ENCODE measurements around the gene PHRF1. TPM values are rescaled to one million over a fixed set of nuclear protein-coding genes. Genes with fewer than 3 reads are reported as not detected.

PHRF1 gene
- polyA plus RNA-seq, 1 of the 3 experiments (the other 2 are of a cell fraction) = 22.7 TPM

DNA sequence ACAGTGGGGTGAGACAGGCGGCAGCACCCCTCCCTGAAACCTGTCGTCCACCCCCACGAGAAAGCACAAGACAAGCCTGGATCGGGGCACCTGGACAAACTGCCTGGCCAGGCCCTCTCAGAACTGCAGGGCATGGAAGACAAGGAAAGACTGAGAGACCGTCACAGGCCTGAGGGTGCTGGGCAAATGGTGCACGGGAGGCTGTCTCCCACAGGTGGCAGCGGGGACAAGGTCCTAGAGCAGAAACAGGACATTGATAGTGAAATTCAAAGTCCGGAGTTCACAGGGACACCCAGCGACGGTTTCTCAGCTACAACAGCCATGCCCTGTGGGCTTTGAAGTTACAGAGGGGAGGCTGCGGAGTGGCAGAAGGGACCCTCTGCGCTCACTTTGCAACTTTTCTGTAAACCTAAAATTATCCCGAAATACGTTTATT, 81.4 kb downstream of the PHRF1 start:
- TF ChIP-seq EP300 (IDR thresholded peaks at IDR 0.05; ENCODE audit: borderline replicate concordance in 1 of 2, low read depth in 1 of 2, low read length in 1 of 2) (no peak), RFX5 (IDR thresholded peaks at IDR 0.05; ENCODE audit: low read length) (no peak), ELF1 (IDR thresholded peaks at IDR 0.05) (no peak), NRF1 (IDR thresholded peaks at IDR 0.05; ENCODE audit: low read depth, low read length) (no peak), POLR2AphosphoS5 (IDR thresholded peaks at IDR 0.05; ENCODE audit: low read depth, low read length) (no peak), JUND (IDR thresholded peaks at IDR 0.05) (no peak), MEF2A (IDR thresholded peaks at IDR 0.05; ENCODE audit: borderline replicate concordance, low read depth) (no peak), FOSL2 (IDR thresholded peaks at IDR 0.05; ENCODE audit: borderline replicate concordance, low read depth) (no peak), FOXJ3 (CRISPR knock-in tag; IDR thresholded peaks at IDR 0.05) (no peak), RXRA (IDR thresholded peaks at IDR 0.05; ENCODE audit: borderline replicate concordance, low read depth) (no peak), SMC3 (IDR thresholded peaks at IDR 0.05; ENCODE audit: low read depth, low read length) (no peak), REST (IDR thresholded peaks at IDR 0.05; ENCODE audit: low read depth, low read length) (no peak), SIN3A (IDR thresholded peaks at IDR 0.05; ENCODE audit: borderline replicate concordance, low read depth, low read length) (no peak), CHD2 (IDR thresholded peaks at IDR 0.05; ENCODE audit: low read length, partially characterized antibody) (no peak)
- TF ChIP-seq, protein P1, sequence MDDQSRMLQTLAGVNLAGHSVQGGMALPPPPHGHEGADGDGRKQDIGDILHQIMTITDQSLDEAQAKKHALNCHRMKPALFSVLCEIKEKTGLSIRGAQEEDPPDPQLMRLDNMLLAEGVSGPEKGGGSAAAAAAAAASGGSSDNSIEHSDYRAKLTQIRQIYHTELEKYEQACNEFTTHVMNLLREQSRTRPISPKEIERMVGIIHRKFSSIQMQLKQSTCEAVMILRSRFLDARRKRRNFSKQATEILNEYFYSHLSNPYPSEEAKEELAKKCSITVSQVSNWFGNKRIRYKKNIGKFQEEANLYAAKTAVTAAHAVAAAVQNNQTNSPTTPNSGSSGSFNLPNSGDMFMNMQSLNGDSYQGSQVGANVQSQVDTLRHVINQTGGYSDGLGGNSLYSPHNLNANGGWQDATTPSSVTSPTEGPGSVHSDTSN (IDR thresholded peaks at IDR 0.05) = no peak
- TF ChIP-seq, protein P2, sequence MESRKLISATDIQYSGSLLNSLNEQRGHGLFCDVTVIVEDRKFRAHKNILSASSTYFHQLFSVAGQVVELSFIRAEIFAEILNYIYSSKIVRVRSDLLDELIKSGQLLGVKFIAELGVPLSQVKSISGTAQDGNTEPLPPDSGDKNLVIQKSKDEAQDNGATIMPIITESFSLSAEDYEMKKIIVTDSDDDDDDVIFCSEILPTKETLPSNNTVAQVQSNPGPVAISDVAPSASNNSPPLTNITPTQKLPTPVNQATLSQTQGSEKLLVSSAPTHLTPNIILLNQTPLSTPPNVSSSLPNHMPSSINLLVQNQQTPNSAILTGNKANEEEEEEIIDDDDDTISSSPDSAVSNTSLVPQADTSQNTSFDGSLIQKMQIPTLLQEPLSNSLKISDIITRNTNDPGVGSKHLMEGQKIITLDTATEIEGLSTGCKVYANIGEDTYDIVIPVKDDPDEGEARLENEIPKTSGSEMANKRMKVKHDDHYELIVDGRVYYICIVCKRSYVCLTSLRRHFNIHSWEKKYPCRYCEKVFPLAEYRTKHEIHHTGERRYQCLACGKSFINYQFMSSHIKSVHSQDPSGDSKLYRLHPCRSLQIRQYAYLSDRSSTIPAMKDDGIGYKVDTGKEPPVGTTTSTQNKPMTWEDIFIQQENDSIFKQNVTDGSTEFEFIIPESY (IDR thresholded peaks at IDR 0.05; ENCODE audit: borderline replicate concordance, low read depth) = no peak
- no peak overlapping the region for H3K27ac ChIP-seq (ENCODE audit: low read depth in 2 of 2, low read length in 1 of 2)
- no peaks in the 10 kb centered on the region for H3K27me3 ChIP-seq (ENCODE audit: insufficient read depth)
- H3K4me1 ChIP-seq (ENCODE audit: control insufficient read depth in 1 of 2, insufficient read depth in 2 of 2, low read depth in 1 of 2, low read length in 1 of 2) = no peaks in the 10 kb centered on the region
- POLR2A ChIA-PET = no interaction called here
- CTCF ChIA-PET = interaction anchor here (1.3 to 13.1 kb wide), 2 partner anchors 67 to 103 kb away, joined by 3 to 150 read pairs; no protein-coding TSS in a partner anchor
- H3F3A ChIP-seq (replicated peaks; ENCODE audit: insufficient read depth) = no peaks in the 10 kb centered on the region
- H3K36me3 ChIP-seq (replicated peaks in 1 of 2; ENCODE audit: control insufficient read depth in 1 of 2, insufficient read depth in 2 of 2, low read length in 1 of 2) = peaks cover 0 to 33% of the 10 kb centered on the region in 2 experiments
- H3K9me3 ChIP-seq = no peaks in the 10 kb centered on the region
- H3K9ac ChIP-seq = no peak overlapping the region
- H3K9me2 ChIP-seq = no peaks in the 10 kb centered on the region
- no peak overlapping the region for H2AFZ ChIP-seq (ENCODE audit: low read depth)
- 0 out of 2 replicates have a peak, but pooled peaks cover 4% of the 10 kb centered on the region for H4K20me1 ChIP-seq (ENCODE audit: insufficient read depth)
- no peak overlapping the region for H3K4me3 ChIP-seq (ENCODE audit: low read depth in 2 of 2, low read length in 1 of 2)
- WGBS (ENCODE audit: low lambda C conversion rate) = 92% methylated on average over 14 of the region's 14 CpGs
- no peak for DNase-seq
- no peaks in the 10 kb centered on the region for H3K79me2 ChIP-seq (ENCODE audit: insufficient read depth)
- no peak overlapping the region for H3K4me2 ChIP-seq
